GM12892 (cell line): ENCODE measurements around the gene GAGE10.

Experiments
- POLR2A ChIP-seq: IDR thresholded peaks from 2 replicates; pipeline ENCODE4 v1.6.1; 2011; ENCODE audit warnings: low read depth, low read length, control low read depth
- POLR2AphosphoS5 ChIP-seq: IDR thresholded peaks from 2 replicates; pipeline ENCODE4 v1.6.1; 2011; ENCODE audit warnings: low read depth, low read length, control low read depth

DNA sequence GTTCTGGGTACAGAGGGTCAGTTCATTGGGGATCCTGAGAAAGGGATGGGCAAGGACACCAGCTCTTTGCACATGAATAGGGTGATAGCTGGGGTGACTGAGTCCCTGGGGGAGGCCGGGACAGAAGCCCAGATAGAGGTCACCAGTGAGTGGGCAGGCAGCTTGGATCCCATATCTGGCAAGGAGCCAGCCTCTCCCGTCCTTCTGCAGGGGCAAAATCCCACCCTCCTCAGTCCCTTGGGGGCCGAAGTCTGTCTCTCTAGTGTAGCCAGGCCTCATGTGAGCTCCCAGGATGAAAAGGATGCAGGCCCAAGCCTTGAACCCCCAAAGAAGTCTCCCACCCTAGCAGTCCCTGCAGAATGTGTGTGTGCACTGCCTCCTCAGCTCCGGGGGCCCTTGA, 16.9 kb upstream of the GAGE10 start:
- no peak for TF ChIP-seq POLR2A
- TF ChIP-seq POLR2AphosphoS5: no peak
